OCI-LY1 (cell line): Measurements from ENCODE around the gene GDF7.

Source experiments
- H2AFZ ChIP-seq: fragments of 200-600 bp; sonication (generic), shearing (Covaris generic); 2 replicates; pipeline ENCODE4 v1.6.0; 2014; ENCODE audit warnings: antibody characterized with exemption, mild to moderate bottlenecking, low read length
- H3F3A ChIP-seq: fragments of 200-600 bp; sonication (generic), shearing (Covaris generic); 2 replicates; pipeline ENCODE4 v1.6.0; 2014; ENCODE audit warnings: mild to moderate bottlenecking, antibody characterized with exemption, low read length, moderate library complexity; ENCODE audit not compliant: insufficient read depth
- H3K27ac ChIP-seq: fragments of 200-600 bp; sonication (generic); 2 replicates; pipeline ENCODE4 v1.5.1; 2014; ENCODE audit warnings: low read length, mixed run types, mild to moderate bottlenecking, low read depth; ENCODE audit not compliant: poor library complexity, severe bottlenecking
- H3K27me3 ChIP-seq: fragments of 200-600 bp; sonication (generic); 2 replicates; pipeline ENCODE4 v1.6.0; 2014; ENCODE audit warnings: antibody characterized with exemption, mild to moderate bottlenecking, low read length, moderate library complexity; ENCODE audit not compliant: insufficient read depth
- H3K36me3 ChIP-seq: fragments of 200-600 bp; sonication (generic); 2 replicates; pipeline ENCODE4 v1.6.1; 2014; ENCODE audit warnings: mild to moderate bottlenecking, antibody characterized with exemption, low read length, moderate library complexity, mixed read lengths; ENCODE audit not compliant: insufficient read depth
- H3K4me1 ChIP-seq: fragments of 200-600 bp; sonication (generic); 2 replicates; pipeline ENCODE4 v1.5.1; 2014; ENCODE audit warnings: mild to moderate bottlenecking, low read length, moderate library complexity; ENCODE audit not compliant: insufficient read depth, severe bottlenecking
- H3K4me2 ChIP-seq: fragments of 200-600 bp; sonication (generic), shearing (Covaris generic); 2 replicates; pipeline ENCODE4 v1.6.1; 2014; ENCODE audit warnings: low read length
- H3K4me3 ChIP-seq: fragments of 200-600 bp; sonication (generic); 2 replicates; pipeline ENCODE4 v1.5.1; 2014; ENCODE audit warnings: low read length, low read depth, mild to moderate bottlenecking, mixed read lengths; ENCODE audit not compliant: poor library complexity, severe bottlenecking
- H3K79me2 ChIP-seq: fragments of 200-600 bp; shearing (Covaris generic); 2 replicates; pipeline ENCODE4 v1.6.1; 2016; ENCODE audit warnings: mixed run types, low read length, mixed read lengths; ENCODE audit not compliant: insufficient read depth
- H3K9ac ChIP-seq: fragments of 200-600 bp; sonication (generic), shearing (Covaris generic); 2 replicates; pipeline ENCODE4 v1.6.1; 2014; ENCODE audit warnings: mild to moderate bottlenecking, low read length, mixed read lengths
- H3K9me2 ChIP-seq: fragments of 200-600 bp; sonication (generic), shearing (Covaris generic); 2 replicates; pipeline ENCODE4 v1.6.1; 2014; ENCODE audit warnings: low read depth, mild to moderate bottlenecking, low read length, mixed read lengths
- H3K9me3 ChIP-seq: fragments of 200-600 bp; shearing (Covaris generic); 2 replicates; pipeline ENCODE4 v1.6.1; 2014; ENCODE audit warnings: low read length, mixed read lengths
- H4K20me1 ChIP-seq: fragments of 200-600 bp; sonication (generic), shearing (Covaris generic); 2 replicates; pipeline ENCODE4 v1.6.0; 2016; ENCODE audit warnings: mild to moderate bottlenecking, low read length; ENCODE audit not compliant: insufficient read depth
- EZH2 ChIP-seq: fragments of 200-600 bp; sonication (generic), shearing (Covaris generic); IDR thresholded peaks from 2 replicates; pipeline ENCODE4 v1.8.0; 2017; ENCODE audit warnings: borderline replicate concordance, mixed run types, mild to moderate bottlenecking, antibody characterized with exemption, low read length, moderate library complexity, mixed read lengths
- TF ChIP-seq, protein P1 (sequence below): fragments of 200-600 bp; sonication (generic), shearing (Covaris generic); IDR thresholded peaks from 2 replicates; pipeline ENCODE4 v1.5.1; 2017; ENCODE audit warnings: mild to moderate bottlenecking, antibody characterized with exemption, low read length, moderate library complexity, mixed read lengths

The GDF7 gene

DNA sequence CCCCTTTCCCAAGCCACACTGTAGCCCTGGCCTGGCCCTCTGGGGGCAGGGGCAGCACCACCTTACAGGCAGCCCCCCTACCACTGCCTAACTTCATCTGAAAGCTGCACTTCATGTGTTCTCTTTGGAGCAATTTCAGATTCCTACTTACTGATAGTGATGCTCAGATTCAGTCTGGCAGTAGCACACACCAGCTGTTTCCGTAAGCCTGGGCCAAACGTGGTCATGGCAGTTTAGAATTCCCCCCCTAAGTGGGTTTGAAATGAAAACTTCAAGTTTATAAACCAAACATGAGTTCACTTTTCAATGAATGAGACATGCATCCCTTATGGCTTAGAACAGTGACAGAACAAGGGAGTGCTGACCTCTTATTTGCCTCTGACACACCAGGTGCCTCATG lies 29.4 kb downstream of the GDF7 start:
- no peaks in the 10 kb centered on the region for H3K27me3 ChIP-seq
- peaks cover 18% of the 10 kb centered on the region; the same call in 1 of the 2 replicates for H3K36me3 ChIP-seq
- no peak overlapping the region for H3K4me3 ChIP-seq
- no peak overlapping the region for H2AFZ ChIP-seq
- no peaks in the 10 kb centered on the region for H3K9me3 ChIP-seq
- TF ChIP-seq EZH2: no peak
- TF ChIP-seq, protein P1, sequence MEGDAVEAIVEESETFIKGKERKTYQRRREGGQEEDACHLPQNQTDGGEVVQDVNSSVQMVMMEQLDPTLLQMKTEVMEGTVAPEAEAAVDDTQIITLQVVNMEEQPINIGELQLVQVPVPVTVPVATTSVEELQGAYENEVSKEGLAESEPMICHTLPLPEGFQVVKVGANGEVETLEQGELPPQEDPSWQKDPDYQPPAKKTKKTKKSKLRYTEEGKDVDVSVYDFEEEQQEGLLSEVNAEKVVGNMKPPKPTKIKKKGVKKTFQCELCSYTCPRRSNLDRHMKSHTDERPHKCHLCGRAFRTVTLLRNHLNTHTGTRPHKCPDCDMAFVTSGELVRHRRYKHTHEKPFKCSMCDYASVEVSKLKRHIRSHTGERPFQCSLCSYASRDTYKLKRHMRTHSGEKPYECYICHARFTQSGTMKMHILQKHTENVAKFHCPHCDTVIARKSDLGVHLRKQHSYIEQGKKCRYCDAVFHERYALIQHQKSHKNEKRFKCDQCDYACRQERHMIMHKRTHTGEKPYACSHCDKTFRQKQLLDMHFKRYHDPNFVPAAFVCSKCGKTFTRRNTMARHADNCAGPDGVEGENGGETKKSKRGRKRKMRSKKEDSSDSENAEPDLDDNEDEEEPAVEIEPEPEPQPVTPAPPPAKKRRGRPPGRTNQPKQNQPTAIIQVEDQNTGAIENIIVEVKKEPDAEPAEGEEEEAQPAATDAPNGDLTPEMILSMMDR: no peak
- H3K79me2 ChIP-seq: no peaks in the 10 kb centered on the region
- no peaks in the 10 kb centered on the region for H4K20me1 ChIP-seq
- H3K27ac ChIP-seq: no peak overlapping the region
- H3F3A ChIP-seq: no peaks in the 10 kb centered on the region
- no peak overlapping the region for H3K9ac ChIP-seq
- H3K9me2 ChIP-seq: no peaks in the 10 kb centered on the region
- peaks cover 5% of the 10 kb centered on the region for H3K4me1 ChIP-seq
- H3K4me2 ChIP-seq: no peak overlapping the region

DNA sequence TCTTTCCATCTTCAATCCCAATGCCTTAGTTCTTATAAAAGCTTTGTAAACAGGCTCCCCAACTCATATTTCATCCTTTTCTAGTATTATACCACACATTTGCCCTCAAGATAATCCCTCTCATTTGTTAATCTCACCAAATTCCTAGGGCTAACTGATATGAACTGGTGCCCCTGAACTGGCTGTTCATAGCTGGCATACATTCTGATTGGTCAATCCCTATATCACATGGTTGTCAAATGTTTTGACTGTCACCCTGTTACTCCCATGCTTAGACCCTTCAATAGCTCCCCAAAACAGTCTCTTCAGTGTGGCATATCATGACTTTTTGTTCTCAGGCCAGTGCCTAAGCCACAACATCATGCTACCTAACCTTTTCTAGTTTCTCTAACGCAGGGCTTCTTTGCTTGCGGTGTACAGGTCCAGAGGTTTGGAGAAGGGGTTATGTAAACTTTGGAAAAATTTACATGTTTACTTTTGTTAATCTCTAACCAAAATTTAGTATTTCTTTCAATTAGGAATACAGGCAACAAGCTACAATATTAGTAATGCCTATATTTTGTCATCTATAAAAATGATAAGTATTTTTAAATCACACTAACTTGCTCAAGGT lies 30.5 kb downstream of the GDF7 start:
- peaks cover 10% of the 10 kb centered on the region; the same call in 1 of the 2 replicates for H3K36me3 ChIP-seq
- H4K20me1 ChIP-seq: no peaks in the 10 kb centered on the region
- no peak overlapping the region for H3K4me3 ChIP-seq
- no peak overlapping the region for H3K27ac ChIP-seq
- peaks cover 5% of the 10 kb centered on the region for H3K4me1 ChIP-seq
- H3K9me2 ChIP-seq: no peaks in the 10 kb centered on the region
- H2AFZ ChIP-seq: no peak overlapping the region
- H3K9me3 ChIP-seq: no peaks in the 10 kb centered on the region
- H3K4me2 ChIP-seq: no peak overlapping the region
- no peaks in the 10 kb centered on the region for H3K79me2 ChIP-seq
- H3K27me3 ChIP-seq: no peaks in the 10 kb centered on the region
- H3K9ac ChIP-seq: no peak overlapping the region
- TF ChIP-seq, protein P1: no peak
- TF ChIP-seq EZH2: no peak
- H3F3A ChIP-seq: no peaks in the 10 kb centered on the region

DNA sequence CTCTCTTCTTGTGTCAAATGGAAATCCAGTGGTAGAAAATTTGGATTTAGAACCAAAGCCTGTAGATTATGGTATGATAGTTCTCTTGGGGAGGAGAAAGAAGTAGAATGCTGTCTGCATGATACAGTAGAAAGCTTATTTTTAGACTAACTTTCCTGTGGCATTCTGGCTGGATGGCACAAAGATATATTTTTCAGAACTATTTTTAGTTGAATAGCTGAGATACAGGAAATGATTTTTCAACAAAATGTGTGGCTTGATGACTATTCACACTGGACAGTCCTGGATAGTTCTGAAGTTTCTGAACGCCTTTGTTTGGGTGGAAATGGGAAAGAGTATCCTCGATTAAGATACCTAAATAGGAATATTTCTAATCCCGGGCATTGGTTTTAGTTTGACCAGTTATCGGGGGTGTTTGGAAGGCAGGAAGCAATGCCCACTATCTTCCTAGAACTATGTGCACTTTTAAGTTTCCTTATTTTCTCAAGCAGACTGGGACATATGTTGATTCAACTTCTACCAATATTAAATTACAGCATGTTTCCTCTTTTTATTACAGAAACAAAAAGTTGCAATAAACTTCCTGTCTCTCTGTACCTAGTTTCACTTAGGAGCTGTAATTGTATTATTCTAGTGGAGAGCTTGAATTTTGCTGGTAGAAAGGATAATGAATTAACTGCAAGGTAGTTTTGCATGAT lies 32.1 kb downstream of the GDF7 start:
- H3K27ac ChIP-seq: no peak overlapping the region
- H3K27me3 ChIP-seq: no peaks in the 10 kb centered on the region
- no peak overlapping the region for H3K4me3 ChIP-seq
- no peak for TF ChIP-seq EZH2
- TF ChIP-seq, protein P1: no peak
- H3K9me3 ChIP-seq: no peaks in the 10 kb centered on the region
- H2AFZ ChIP-seq: no peak overlapping the region
- no peaks in the 10 kb centered on the region for H3K9me2 ChIP-seq
- H3F3A ChIP-seq: no peaks in the 10 kb centered on the region
- H4K20me1 ChIP-seq: no peaks in the 10 kb centered on the region
- no peak overlapping the region for H3K4me2 ChIP-seq
- peaks cover 10% of the 10 kb centered on the region; the same call in 1 of the 2 replicates for H3K36me3 ChIP-seq
- no peaks in the 10 kb centered on the region for H3K79me2 ChIP-seq
- peaks cover 5% of the 10 kb centered on the region for H3K4me1 ChIP-seq
- H3K9ac ChIP-seq: no peak overlapping the region
